Chondrocyte (in vitro differentiated cells): ENCODE data around the gene AGPAT4. TPM values are rescaled to one million over a fixed set of nuclear protein-coding genes. Genes with fewer than 3 reads are reported as not detected.

ENCODE experiments used
- DNase-seq: peaks from one replicate; pipeline ENCODE4 v3.0.0; 2021; ENCODE audit warnings: mixed read lengths, low spot score
- H3K27ac Mint-ChIP-seq: one replicate; pipeline ENCODE4 v1.8.0; 2021; ENCODE audit warnings: mild to moderate bottlenecking, moderate library complexity, mixed read lengths; ENCODE audit not compliant: unreplicated experiment
- H3K27me3 Mint-ChIP-seq: 2 replicates; pipeline ENCODE4 v1.8.0; 2021; ENCODE audit warnings: low read depth, mixed read lengths
- H3K36me3 Mint-ChIP-seq: 2 replicates; pipeline ENCODE4 v1.8.0; 2021; ENCODE audit warnings: low read depth, mixed read lengths
- H3K4me1 Mint-ChIP-seq: 2 replicates; pipeline ENCODE4 v1.8.0; 2021; ENCODE audit warnings: low read depth, mild to moderate bottlenecking, mixed read lengths
- H3K4me3 Mint-ChIP-seq: one replicate; pipeline ENCODE4 v1.8.0; 2021; ENCODE audit warnings: mild to moderate bottlenecking, moderate library complexity, mixed read lengths; ENCODE audit not compliant: unreplicated experiment
- H3K9me3 Mint-ChIP-seq: 2 replicates; pipeline ENCODE4 v1.8.0; 2021; ENCODE audit warnings: low read depth, mixed read lengths
- total RNA-seq: library from RNA; stranded (reverse); gene quantifications from 3 replicates; pipeline ENCODE4 v1.2.1, GENCODE V29; 2021
- TF ChIP-seq, protein P1 (sequence below): fragments of 200-600 bp; sonication (generic); IDR thresholded peaks from 2 replicates; pipeline ENCODE4 v1.5.0; 2021; ENCODE audit warnings: antibody characterized with exemption, mild to moderate bottlenecking, moderate library complexity

AGPAT4 gene
- total RNA-seq, 1 donor from 2014 or later, result 11.9 TPM

GRCh38 chr6:161232467-161232866, 41.4 kb downstream of the AGPAT4 start:
- no peaks in the 10 kb centered on the region for H3K9me3 Mint-ChIP-seq
- peaks cover 6% of the 10 kb centered on the region for H3K36me3 Mint-ChIP-seq
- H3K4me3 Mint-ChIP-seq, result no peak overlapping the region
- no peak overlapping the region for H3K27ac Mint-ChIP-seq
- no peak for DNase-seq
- H3K27me3 Mint-ChIP-seq, result no peaks in the 10 kb centered on the region
- TF ChIP-seq, protein P1, sequence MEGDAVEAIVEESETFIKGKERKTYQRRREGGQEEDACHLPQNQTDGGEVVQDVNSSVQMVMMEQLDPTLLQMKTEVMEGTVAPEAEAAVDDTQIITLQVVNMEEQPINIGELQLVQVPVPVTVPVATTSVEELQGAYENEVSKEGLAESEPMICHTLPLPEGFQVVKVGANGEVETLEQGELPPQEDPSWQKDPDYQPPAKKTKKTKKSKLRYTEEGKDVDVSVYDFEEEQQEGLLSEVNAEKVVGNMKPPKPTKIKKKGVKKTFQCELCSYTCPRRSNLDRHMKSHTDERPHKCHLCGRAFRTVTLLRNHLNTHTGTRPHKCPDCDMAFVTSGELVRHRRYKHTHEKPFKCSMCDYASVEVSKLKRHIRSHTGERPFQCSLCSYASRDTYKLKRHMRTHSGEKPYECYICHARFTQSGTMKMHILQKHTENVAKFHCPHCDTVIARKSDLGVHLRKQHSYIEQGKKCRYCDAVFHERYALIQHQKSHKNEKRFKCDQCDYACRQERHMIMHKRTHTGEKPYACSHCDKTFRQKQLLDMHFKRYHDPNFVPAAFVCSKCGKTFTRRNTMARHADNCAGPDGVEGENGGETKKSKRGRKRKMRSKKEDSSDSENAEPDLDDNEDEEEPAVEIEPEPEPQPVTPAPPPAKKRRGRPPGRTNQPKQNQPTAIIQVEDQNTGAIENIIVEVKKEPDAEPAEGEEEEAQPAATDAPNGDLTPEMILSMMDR, result no peak
- H3K4me1 Mint-ChIP-seq, result peaks cover 57% of the 10 kb centered on the region

DNA sequence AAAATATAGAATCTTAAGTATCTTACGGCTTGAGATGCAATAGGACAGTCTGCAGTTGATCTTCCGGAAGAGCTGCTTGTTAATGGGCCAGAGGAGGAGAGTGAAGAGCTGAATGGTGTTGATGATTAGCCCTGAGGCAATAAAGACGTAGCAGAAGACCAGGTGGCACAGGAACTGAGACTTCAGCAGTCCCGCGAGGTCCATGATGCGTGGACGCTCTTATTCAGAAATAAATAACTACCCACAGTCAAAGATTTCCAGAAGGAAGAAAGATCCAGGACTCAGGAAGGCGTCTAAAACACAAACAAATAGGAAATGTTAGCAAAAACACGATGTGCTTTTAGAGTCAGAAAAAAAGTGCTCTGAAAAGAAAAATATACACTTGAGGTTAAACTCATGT, 41.9 kb downstream of the AGPAT4 start:
- Mint-ChIP-seq H3K4me1 (peaks cover 58% of the 10 kb centered on the region), H3K27ac (no peak overlapping the region), H3K4me3 (no peak overlapping the region), H3K27me3 (no peaks in the 10 kb centered on the region), H3K36me3 (peaks cover 6% of the 10 kb centered on the region), H3K9me3 (no peaks in the 10 kb centered on the region)
- no peak for DNase-seq
- TF ChIP-seq, protein P1, result no peak

DNA sequence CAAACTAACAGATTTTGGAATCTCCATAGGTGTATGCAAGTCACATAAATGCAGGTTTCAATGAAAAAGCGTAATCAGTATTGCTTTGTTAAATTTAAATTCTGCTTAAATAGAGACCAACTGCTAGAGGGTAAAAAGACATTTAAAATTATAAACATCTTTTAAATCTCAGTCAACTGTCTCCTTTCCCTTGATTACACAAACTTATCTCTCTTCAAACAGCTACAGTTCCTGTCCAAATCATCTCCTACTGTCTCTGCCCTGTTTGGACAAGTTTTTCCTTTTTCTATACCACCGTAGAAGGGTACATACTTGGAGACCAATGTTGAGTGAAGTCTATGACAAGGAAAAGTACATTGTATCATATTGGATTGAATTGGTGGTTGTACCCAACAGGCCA, 43.5 kb downstream of the AGPAT4 start:
- H3K27me3 Mint-ChIP-seq, result no peaks in the 10 kb centered on the region
- H3K36me3 Mint-ChIP-seq, result peaks cover 6% of the 10 kb centered on the region
- TF ChIP-seq, protein P1, result no peak
- H3K4me1 Mint-ChIP-seq, result peaks cover 52% of the 10 kb centered on the region
- no peaks in the 10 kb centered on the region for H3K9me3 Mint-ChIP-seq
- DNase-seq, result no peak
- H3K4me3 Mint-ChIP-seq, result no peak overlapping the region
- H3K27ac Mint-ChIP-seq, result no peak overlapping the region

GRCh38 chr6:161228921-161229591, 44.8 kb downstream of the AGPAT4 start:
- Mint-ChIP-seq H3K4me1 (peaks cover 40% of the 10 kb centered on the region), H3K4me3 (peak overlapping the region; percentile 32), H3K36me3 (peaks cover 6% of the 10 kb centered on the region), H3K27ac (peak overlapping the region; percentile 83), H3K27me3 (no peaks in the 10 kb centered on the region), H3K9me3 (peaks cover 3% of the 10 kb centered on the region)
- TF ChIP-seq, protein P1, result no peak
- no peak for DNase-seq

GRCh38 chr6:161228096-161228495, 45.8 kb downstream of the AGPAT4 start:
- no peak for DNase-seq
- H3K9me3 Mint-ChIP-seq, result peaks cover 3% of the 10 kb centered on the region
- TF ChIP-seq, protein P1, result no peak
- no peak overlapping the region for H3K4me3 Mint-ChIP-seq
- H3K36me3 Mint-ChIP-seq, result peaks cover 6% of the 10 kb centered on the region
- H3K27me3 Mint-ChIP-seq, result no peaks in the 10 kb centered on the region
- peak overlapping the region; percentile 36 for H3K27ac Mint-ChIP-seq
- peaks cover 33% of the 10 kb centered on the region for H3K4me1 Mint-ChIP-seq
